GM12864 (cell line): ENCODE measurements around the gene ERC2.

Source experiments
- DNase-seq: peaks from one replicate; pipeline ENCODE4 v3.0.0-alpha.2; 2011; ENCODE audit warnings: low read depth
- H3K4me3 ChIP-seq: 2 replicates; pipeline ENCODE4 v1.5.1; 2011; ENCODE audit warnings: mild to moderate bottlenecking, low read depth, low read length, control low read depth
- TF ChIP-seq, protein P1 (sequence below): IDR thresholded peaks from 2 replicates; pipeline ENCODE4 v1.5.1; 2011; ENCODE audit warnings: low read depth, mild to moderate bottlenecking, moderate library complexity, low read length, control low read depth, inconsistent platforms; ENCODE audit errors: missing control alignments

The ERC2 gene

DNA sequence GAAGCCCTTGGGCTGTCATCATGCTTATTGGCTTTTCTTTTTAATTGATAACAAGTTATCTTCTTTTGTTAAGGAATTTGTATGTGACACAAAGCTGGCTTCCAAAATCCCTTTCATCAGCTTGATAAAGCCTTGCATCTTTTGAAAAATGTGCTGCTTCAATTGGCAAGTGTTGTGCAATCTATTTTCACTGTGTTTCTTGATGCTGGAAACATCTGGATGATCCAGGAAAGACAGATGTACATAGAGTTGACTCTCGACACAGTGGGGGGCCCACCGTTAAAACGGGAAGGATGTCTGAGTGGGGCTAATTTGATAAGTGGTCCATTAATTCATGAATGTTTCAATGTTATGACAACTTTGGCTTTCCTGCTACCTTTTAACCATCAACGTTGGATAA lies 822.8 kb downstream of the ERC2 start:
- TF ChIP-seq, protein P1, sequence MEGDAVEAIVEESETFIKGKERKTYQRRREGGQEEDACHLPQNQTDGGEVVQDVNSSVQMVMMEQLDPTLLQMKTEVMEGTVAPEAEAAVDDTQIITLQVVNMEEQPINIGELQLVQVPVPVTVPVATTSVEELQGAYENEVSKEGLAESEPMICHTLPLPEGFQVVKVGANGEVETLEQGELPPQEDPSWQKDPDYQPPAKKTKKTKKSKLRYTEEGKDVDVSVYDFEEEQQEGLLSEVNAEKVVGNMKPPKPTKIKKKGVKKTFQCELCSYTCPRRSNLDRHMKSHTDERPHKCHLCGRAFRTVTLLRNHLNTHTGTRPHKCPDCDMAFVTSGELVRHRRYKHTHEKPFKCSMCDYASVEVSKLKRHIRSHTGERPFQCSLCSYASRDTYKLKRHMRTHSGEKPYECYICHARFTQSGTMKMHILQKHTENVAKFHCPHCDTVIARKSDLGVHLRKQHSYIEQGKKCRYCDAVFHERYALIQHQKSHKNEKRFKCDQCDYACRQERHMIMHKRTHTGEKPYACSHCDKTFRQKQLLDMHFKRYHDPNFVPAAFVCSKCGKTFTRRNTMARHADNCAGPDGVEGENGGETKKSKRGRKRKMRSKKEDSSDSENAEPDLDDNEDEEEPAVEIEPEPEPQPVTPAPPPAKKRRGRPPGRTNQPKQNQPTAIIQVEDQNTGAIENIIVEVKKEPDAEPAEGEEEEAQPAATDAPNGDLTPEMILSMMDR: no peak
- no peak overlapping the region for H3K4me3 ChIP-seq
- DNase-seq: no peak

DNA sequence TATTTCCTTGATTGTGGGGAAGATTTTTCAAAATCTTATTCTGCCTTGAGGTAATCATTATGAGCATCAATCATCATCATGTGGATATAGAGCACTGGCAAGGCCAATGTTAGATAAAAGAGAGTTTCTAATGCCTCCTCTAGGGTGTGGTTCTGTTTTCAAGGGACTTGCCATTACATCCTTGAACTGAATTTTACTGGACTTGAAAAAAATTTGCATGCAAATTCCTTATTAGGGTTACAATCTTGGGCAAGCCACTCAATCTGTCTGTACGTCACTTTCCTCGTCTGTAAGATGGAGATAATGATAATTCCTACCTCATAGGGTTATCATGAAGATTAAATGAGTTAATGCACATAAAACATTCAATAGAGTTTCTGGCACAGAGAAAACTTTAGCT lies 825.0 kb downstream of the ERC2 start:
- TF ChIP-seq, protein P1: no peak
- no peak overlapping the region for H3K4me3 ChIP-seq
- no peak for DNase-seq

DNA sequence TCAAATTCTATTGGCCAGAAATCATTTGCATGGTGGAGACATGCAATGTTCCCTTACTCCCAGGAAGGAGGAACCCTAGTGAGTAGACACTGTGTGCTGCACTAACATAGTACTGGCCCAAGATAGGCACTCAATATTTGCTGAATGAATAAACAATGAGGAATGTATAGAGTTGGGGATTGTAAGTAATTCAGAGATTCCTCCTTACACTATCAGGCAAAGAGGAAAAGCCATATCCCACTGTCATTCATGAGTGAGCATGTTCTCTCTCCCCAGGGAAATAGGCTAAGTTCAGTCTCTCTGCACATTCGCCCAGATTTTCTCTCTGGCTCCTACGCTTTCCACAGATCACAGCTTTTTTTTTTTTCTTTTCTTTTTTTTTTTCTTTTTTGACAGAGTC lies 826.3 kb downstream of the ERC2 start:
- no peak overlapping the region for H3K4me3 ChIP-seq
- DNase-seq: no peak
- TF ChIP-seq, protein P1: no peak

DNA sequence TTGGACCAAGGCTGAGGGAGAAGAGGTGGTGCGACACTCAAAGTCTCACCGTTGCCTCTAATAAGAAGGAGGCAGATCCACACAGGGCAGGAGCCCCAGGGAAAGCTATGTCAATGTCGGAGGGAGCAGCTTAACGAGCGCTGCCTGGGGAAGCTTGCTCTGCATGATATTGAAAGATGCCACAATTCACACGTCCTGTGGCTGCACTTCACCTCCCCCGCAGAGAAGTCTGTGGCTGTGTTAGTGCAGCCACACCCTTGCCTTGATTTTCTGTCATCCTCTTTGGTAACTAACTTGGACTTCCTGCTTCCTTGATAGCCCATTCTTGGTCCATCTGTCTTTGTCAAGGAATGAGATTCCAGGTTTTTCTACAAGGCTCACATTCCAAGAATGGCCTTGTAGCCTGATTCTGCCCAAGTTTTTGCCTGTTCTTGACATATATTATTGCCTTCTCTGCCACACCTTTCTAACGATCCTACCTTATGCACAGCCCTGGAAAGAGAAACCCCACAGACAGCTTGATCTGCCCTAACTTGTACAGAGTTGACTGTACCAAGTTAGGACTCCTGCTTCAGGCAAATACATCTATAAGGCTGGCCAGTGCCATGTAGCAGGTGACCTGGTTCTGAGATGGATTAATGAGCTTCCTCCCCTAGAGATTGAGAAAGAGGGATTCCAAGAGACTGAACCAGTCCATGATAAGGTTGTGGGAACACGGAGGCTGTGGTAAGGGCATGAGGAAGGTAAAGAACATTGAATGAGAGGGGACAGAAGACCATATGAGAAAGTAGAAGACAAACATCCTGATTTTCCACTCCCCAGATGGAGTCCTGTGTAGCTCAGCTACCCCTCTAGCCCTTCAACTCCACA lies 828.1 kb downstream of the ERC2 start:
- DNase-seq: no peak
- TF ChIP-seq, protein P1: no peak
- H3K4me3 ChIP-seq: no peak overlapping the region

DNA sequence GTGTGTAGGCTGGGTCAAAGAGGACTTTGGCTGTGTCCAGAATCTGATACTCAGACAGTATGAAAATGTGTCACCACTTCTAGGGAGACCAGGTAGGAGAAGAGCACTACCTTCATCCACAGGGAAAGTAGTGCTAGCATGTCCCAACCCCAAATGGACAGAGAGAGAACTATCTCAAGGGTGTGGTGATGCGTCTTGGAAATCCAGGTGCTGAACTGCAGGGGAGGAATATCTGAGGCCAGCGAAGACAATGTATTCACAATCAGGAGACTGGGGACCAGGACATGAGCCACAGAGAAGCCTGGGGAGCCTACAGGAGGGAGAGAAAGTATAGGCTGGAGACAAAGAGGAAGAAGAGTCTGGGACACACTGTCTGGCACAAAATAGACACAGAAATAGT lies 829.1 kb downstream of the ERC2 start:
- no peak for DNase-seq
- TF ChIP-seq, protein P1: no peak
- H3K4me3 ChIP-seq: no peak overlapping the region

DNA sequence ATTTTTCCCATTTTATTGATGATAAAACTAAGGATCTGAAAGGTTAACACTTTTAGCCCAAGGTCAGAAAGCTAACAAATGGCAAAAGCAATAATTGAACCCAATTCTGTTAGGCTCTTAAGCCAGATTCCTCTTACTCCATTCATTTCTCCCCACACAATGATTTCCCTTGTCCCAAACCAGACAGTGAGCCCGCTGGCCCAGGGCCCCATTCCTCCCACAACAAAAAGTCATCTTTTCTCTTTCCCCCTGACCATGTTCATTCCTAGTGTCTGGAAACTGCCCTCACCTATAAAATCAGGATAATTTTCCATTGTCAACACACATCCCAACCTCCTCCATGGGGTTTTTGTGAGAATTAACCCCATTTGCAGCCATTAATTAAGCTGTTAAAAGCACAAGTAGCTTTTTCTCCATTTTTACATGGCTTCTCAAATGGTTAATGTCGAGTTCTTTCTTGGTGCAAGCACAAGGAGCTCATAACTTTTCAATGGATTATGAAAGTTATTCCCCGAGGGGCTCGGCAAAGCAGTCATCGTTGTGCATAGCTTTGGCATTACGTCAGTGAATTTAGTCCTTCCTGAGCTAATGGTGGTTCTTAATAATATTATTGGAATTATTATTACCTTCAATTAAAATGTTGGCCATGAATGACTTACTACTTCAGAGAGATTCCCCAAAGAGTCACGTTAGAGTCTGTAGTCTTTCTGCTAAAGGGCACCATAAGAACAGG lies 830.2 kb downstream of the ERC2 start:
- no peak overlapping the region for H3K4me3 ChIP-seq
- DNase-seq: no peak
- TF ChIP-seq, protein P1: no peak
